ENCODE data around the gene GCK. TPM values are rescaled to one million over a fixed set of nuclear protein-coding genes. Genes with fewer than 3 reads are reported as not detected.

Gene GCK
- total and polyA plus RNA-seq, 2 of the 13 experiments (the other 11 are each of a cell fraction or from before 2014, with no cell fraction given), result not detected

DNA sequence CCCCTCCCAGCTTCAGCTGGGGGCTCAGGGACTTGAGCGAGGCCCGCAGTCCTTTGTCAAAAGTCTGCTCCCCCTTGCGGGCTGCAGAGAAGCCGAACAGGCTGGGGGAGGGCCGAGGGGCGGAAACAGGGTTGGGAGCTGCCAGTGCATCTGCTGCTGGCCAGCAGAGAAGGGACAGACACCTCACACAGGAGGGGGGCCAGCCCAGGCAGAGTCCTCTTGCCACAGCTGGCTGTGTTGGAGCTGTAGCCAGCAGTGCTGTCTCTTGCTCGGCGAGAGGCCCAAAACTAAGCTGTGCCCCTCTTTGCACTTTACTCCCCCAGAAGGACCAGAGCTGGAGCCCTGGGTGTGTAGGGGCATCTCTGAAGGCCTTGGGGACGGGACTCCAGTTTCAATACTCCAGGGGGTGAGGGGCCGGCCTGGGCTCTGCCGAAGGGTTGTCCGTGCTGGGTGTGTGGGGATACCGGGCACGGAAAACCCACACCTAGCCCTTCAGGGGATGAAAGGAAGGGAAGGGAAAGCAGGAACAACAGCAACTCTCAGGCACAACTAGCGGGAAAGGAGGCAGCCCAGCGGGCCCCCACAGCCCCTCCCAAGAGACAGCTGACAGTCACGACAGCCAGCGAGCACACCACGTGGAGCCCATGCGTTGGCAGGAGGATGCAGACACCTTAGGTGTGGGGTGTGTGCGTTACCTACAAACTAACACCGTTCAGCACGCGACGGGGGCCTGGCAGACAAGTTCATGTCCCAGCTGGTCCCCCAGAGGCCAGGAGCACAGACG is 29.4 kb upstream of the GCK start:
- Histone ChIP-seq H3K9ac (ENCODE audit: insufficient read depth, low read depth, low read length) (no peak overlapping the region), H3K9me3 (ENCODE audit: low read length) (no peaks in the 10 kb centered on the region), H3K27me3 (ENCODE audit: control insufficient read depth in 1 of 2, insufficient read depth in 2 of 2, low read length in 2 of 2) (peaks cover 4 to 15% of the 10 kb centered on the region in 2 experiments; a peak in 3 of 5 replicates), H3K4me2 (ENCODE audit: low read depth, low read length) (peak overlapping the region; percentile 56), H3K4me1 (ENCODE audit: insufficient read depth, low read length) (peaks cover 40% of the 10 kb centered on the region), H3K79me2 (ENCODE audit: insufficient read depth, low read length) (no peaks in the 10 kb centered on the region), H2AFZ (ENCODE audit: low read length) (peak overlapping the region; percentile 25), H3K4me3 (replicated peaks in 1 of 3; ENCODE audit: insufficient read depth in 1 of 3, low read depth in 2 of 3, low read length in 3 of 3) (peak overlapping the region in 1 of 3 experiments; percentile 55; a peak in 1 of 6 replicates), H3K27ac (ENCODE audit: extremely low read length, insufficient read depth, low read length) (no peak overlapping the region), H4K20me1 (ENCODE audit: insufficient read depth, low read length) (no peaks in the 10 kb centered on the region), H3K36me3 (replicated peaks in 1 of 2; ENCODE audit: control insufficient read depth in 1 of 2, insufficient read depth in 2 of 2, low read length in 2 of 2) (no peaks in the 10 kb centered on the region)
- DNase-seq (ENCODE audit: low spot score) (peak; percentile 56), FAIRE-seq (peak; percentile 49), ATAC-seq (peak; percentile 76)
- ChIA-PET CTCF (ENCODE audit: low intra/inter-chr PET ratio, low total read pairs) (interaction anchor here (1.7 kb wide), 1 partner anchor 87 kb away, joined by 7 read pairs; no protein-coding TSS in a partner anchor), POLR2A (interaction anchor here (0.8 to 0.9 kb wide), 2 partner anchors 10 to 18 kb away, joined by 3 to 4 read pairs; partner anchors contain the start of gene YKT6)
- WGBS (ENCODE audit: low lambda C conversion rate), result 43% methylated on average over 14 of the region's 26 CpGs
- intact Hi-C loops (cut with micrococcal nuclease; ENCODE audit: unreplicated experiment), result no loop called here
- in situ Hi-C loops (cut with HindIII; ENCODE audit: extremely low pct_ligation_motif_present, low pct_unique_long_range_greater_than_20kb), result no loop called here
- BruUV-seq (replicated peaks), result no TSS peak
- TF ChIP-seq, protein P1, sequence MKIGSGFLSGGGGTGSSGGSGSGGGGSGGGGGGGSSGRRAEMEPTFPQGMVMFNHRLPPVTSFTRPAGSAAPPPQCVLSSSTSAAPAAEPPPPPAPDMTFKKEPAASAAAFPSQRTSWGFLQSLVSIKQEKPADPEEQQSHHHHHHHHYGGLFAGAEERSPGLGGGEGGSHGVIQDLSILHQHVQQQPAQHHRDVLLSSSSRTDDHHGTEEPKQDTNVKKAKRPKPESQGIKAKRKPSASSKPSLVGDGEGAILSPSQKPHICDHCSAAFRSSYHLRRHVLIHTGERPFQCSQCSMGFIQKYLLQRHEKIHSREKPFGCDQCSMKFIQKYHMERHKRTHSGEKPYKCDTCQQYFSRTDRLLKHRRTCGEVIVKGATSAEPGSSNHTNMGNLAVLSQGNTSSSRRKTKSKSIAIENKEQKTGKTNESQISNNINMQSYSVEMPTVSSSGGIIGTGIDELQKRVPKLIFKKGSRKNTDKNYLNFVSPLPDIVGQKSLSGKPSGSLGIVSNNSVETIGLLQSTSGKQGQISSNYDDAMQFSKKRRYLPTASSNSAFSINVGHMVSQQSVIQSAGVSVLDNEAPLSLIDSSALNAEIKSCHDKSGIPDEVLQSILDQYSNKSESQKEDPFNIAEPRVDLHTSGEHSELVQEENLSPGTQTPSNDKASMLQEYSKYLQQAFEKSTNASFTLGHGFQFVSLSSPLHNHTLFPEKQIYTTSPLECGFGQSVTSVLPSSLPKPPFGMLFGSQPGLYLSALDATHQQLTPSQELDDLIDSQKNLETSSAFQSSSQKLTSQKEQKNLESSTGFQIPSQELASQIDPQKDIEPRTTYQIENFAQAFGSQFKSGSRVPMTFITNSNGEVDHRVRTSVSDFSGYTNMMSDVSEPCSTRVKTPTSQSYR (CRISPR knock-in tag; IDR thresholded peaks at IDR 0.05; ENCODE audit: borderline replicate concordance), result peak; percentile 53; the same call in 1 of the 2 replicates
- TF ChIP-seq ZNF274 (CRISPR knock-in tag; IDR thresholded peaks at IDR 0.05) (peak; percentile 8; the same call in 1 of the 2 replicates), CBX5 (CRISPR knock-in tag; IDR thresholded peaks at IDR 0.05; ENCODE audit: borderline replicate concordance) (no peak), NFATC3 (CRISPR knock-in tag; IDR thresholded peaks at IDR 0.05) (no peak), SOX5 (CRISPR knock-in tag; IDR thresholded peaks at IDR 0.05; ENCODE audit: borderline replicate concordance) (no peak), TGIF2 (CRISPR knock-in tag; IDR thresholded peaks at IDR 0.05) (0 out of 2 replicates have a peak, but pooled peaks have one; percentile 13), ARID4A (CRISPR knock-in tag; IDR thresholded peaks at IDR 0.05; ENCODE audit: borderline replicate concordance) (peak; percentile 39; the same call in 1 of the 2 replicates), HDAC2 (CRISPR knock-in tag; IDR thresholded peaks at IDR 0.05) (no peak), ZBTB20 (CRISPR knock-in tag; IDR thresholded peaks at IDR 0.05; ENCODE audit: borderline replicate concordance, low read depth) (no peak)
- TF ChIP-seq, protein P2, sequence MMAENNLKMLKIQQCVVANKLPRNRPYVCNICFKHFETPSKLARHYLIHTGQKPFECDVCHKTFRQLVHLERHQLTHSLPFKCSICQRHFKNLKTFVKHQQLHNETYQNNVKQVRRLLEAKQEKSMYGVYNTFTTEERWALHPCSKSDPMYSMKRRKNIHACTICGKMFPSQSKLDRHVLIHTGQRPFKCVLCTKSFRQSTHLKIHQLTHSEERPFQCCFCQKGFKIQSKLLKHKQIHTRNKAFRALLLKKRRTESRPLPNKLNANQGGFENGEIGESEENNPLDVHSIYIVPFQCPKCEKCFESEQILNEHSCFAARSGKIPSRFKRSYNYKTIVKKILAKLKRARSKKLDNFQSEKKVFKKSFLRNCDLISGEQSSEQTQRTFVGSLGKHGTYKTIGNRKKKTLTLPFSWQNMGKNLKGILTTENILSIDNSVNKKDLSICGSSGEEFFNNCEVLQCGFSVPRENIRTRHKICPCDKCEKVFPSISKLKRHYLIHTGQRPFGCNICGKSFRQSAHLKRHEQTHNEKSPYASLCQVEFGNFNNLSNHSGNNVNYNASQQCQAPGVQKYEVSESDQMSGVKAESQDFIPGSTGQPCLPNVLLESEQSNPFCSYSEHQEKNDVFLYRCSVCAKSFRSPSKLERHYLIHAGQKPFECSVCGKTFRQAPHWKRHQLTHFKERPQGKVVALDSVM (CRISPR knock-in tag; IDR thresholded peaks at IDR 0.05), result no peak
- TF ChIP-seq, protein P3, sequence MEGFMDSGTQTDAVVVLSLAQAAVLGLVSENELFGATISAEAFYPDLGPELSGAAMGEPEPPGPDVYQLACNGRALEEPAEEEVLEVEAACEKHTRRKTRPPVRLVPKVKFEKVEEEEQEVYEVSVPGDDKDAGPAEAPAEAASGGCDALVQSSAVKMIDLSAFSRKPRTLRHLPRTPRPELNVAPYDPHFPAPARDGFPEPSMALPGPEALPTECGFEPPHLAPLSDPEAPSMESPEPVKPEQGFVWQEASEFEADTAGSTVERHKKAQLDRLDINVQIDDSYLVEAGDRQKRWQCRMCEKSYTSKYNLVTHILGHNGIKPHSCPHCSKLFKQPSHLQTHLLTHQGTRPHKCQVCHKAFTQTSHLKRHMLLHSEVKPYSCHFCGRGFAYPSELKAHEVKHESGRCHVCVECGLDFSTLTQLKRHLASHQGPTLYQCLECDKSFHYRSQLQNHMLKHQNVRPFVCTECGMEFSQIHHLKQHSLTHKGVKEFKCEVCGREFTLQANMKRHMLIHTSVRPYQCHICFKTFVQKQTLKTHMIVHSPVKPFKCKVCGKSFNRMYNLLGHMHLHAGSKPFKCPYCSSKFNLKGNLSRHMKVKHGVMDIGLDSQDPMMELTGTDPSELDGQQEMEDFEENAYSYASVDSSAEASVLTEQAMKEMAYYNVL (CRISPR knock-in tag; IDR thresholded peaks at IDR 0.05; ENCODE audit: borderline replicate concordance), result no peak

Data from HepG2 (cell line).